RWPE1 (cell line): ENCODE data around the gene TTLL10.

Experiments
- CTCF ChIA-PET: fragments of 350-600 bp; sonication (Branson Sonifier 250); formaldehyde crosslinking; extraction: SDS; loops from one replicate; lab custom pipeline; 2021; lab: Yijun Ruan, JAX
- POLR2A ChIA-PET: fragments of 400-600 bp; formaldehyde crosslinking; extraction: SDS; loops from one replicate; lab custom pipeline; 2020; ENCODE audit warnings: antibody characterized with exemption; ENCODE audit not compliant: low non-redundant PET; lab: Yijun Ruan, JAX
- DNase-seq: peaks from one replicate; pipeline ENCODE4 v3.0.0; 2012; ENCODE audit warnings: low spot score
- H3K27ac ChIP-seq: fragments of 450-650 bp; 2 replicates; pipeline ENCODE4 v1.5.1; 2017
- TF ChIP-seq, protein P1 (sequence below): fragments of 450-650 bp; conservative IDR thresholded peaks from 2 replicates; pipeline ENCODE4 v1.5.1; 2017; ENCODE audit warnings: low read depth, mild to moderate bottlenecking

Gene TTLL10

DNA sequence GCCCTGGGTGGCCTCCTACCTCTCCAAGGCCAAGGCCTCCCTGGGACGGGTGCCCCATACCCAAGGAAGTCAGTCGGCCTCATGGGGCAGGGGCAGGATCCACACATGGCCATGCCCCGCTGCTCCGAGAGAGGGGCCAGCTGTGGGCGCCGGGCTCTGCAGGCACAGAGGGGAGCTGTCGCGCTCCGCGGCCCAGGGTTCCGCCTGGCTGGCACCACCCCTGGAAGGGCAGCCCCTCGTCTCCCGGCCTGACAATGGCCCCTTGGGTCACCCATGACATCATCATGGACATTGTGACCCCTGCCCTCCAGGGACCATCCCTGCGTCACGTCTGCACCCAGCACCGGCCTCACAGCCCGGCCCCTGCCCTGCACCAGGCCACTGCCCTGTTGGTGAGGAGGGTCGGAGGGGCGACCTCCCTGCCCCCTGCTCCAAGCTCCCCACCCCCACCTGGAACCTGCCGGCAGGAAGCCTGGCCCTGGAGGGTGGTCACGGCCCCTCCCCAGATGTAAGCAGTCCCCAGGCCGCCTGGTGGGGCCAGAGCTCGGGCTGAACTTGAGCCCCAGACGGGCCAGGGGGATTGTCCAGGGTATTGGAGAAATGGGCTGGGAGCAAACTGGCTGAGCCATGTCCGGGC lies 5.8 kb downstream of the TTLL10 start:
- H3K27ac ChIP-seq, result no peak overlapping the region
- TF ChIP-seq, protein P1, sequence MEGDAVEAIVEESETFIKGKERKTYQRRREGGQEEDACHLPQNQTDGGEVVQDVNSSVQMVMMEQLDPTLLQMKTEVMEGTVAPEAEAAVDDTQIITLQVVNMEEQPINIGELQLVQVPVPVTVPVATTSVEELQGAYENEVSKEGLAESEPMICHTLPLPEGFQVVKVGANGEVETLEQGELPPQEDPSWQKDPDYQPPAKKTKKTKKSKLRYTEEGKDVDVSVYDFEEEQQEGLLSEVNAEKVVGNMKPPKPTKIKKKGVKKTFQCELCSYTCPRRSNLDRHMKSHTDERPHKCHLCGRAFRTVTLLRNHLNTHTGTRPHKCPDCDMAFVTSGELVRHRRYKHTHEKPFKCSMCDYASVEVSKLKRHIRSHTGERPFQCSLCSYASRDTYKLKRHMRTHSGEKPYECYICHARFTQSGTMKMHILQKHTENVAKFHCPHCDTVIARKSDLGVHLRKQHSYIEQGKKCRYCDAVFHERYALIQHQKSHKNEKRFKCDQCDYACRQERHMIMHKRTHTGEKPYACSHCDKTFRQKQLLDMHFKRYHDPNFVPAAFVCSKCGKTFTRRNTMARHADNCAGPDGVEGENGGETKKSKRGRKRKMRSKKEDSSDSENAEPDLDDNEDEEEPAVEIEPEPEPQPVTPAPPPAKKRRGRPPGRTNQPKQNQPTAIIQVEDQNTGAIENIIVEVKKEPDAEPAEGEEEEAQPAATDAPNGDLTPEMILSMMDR, result no peak
- DNase-seq, result no peak
- ChIA-PET POLR2A (no interaction called here), CTCF (no interaction called here)

DNA sequence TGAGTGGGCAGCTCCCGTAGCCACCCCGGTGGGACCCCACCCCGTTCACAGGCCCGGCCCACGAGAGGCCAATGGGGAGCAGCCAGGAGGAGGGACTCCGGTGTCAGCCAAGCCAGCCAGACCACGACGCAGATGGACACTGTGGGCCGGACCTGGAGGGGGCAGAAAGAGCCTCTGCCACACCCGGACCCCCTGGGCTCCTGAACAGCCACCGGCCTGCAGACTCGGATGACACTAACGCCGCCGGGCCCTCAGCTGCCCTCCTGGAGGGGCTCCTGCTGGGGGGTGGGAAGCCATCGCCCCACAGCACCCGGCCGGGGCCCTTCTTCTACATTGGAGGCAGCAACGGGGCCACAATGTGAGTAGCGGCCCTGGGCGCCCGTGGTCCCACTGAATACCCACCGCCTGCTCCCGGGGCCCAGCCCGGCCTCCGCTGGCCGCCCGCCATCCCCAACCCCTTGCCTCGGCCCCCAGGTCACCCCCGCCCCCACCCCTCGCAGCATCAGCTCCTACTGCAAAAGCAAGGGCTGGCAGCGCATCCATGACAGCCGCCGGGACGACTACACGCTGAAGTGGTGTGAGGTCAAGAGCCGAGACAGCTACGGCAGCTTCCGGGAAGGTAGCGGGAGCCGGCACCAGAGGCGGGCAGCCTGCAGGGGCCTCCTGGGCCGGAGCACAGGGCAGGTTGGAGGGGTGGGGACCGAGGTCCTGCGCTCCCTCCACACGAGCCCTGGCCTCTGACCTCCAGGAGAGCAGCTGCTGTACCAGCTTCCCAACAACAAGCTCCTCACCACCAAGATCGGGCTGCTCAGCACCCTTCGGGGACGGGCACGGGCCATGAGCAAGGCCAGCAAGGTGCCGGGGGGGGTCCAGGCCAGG lies 6.5 kb downstream of the TTLL10 start:
- no peak for DNase-seq

GRCh38 chr1:1181129-1181937 lies 7.7 kb downstream of the TTLL10 start:
- ChIA-PET CTCF (interaction anchor here (0.6 kb wide), 1 partner anchor 217 kb away, joined by 3 read pairs; no protein-coding TSS in a partner anchor), POLR2A (no interaction called here)
- no peak overlapping the region for H3K27ac ChIP-seq
- DNase-seq, result no peak
- TF ChIP-seq, protein P1, result no peak

More for the DNA sequence above, 6.5 kb downstream of the TTLL10 start:
- ChIA-PET CTCF (no interaction called here), POLR2A (no interaction called here)
- TF ChIP-seq, protein P1, result no peak
- no peak overlapping the region for H3K27ac ChIP-seq

DNA sequence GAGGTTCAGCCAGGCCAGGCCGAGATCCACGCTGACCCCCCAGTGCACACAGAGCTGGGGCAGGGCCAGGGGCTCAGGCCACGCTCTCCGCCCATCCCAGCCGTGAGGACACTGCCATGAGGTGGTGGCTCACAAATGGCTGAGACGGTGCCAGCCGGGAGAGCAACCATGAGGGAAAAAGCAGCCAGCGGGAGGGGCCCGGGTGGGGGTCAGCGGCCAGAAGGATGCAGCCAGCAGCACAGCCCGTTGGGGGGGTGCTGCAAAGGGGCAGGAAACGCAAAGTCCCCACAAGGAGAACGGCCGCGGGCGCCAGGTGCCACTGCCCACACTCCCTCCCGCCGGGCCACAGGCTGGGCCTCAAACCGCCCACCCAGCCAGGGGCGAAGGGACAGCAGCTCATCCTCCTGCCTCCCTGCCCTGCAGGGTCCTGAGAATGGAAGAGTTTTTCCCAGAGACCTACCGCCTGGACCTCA lies 8.3 kb downstream of the TTLL10 start:
- TF ChIP-seq, protein P1, result no peak
- DNase-seq, result no peak
- no peak overlapping the region for H3K27ac ChIP-seq
- CTCF ChIA-PET, result interaction anchor here (0.6 kb wide), 1 partner anchor 217 kb away, joined by 3 read pairs; no protein-coding TSS in a partner anchor
- POLR2A ChIA-PET, result no interaction called here

DNA sequence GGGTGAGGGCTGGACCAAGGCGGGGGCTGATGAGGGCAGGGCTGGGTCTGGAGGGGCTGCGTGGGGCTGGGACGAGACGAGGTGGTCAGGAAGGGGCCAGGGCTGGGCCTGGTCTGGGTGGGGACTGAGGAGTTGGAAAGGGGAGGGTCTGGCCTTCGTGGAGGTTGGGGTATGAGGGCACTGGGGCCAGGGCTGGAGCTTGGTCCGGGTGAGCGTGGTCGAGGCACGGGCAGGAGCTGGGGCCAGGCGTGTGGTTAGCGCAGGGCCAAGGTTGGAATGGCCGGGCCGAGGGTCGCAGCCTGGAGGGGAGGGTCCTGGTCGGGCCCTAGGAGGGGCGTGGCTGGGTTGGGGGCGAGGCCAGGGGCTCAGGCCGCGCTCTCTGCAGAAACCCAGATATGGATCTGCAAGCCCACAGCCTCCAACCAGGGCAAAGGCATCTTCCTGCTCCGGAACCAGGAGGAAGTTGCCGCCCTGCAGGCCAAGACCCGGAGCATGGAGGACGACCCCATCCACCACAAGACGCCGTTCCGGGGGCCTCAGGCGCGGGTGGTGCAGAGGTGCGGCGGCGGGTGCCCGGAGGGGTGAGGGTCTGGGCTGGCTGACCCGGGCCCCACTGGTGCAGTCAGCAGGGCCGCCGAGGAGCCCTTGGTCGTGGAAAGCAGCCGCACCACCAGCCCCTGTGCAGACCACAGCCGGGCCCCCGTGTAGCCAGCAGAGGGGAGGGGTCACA lies 9.0 kb downstream of the TTLL10 start:
- no peak for DNase-seq
- TF ChIP-seq, protein P1, result no peak
- ChIA-PET CTCF (no interaction called here), POLR2A (no interaction called here)
- H3K27ac ChIP-seq, result no peak overlapping the region
